ENCODE results near the gene DSEL.

DSEL gene

GRCh38 chr18:67508146-67508545 lies 8.4 kb downstream of the DSEL start:
- no peak overlapping the region for H3K4me3 ChIP-seq (ENCODE audit: low read depth, low read length)
- no peaks in the 10 kb centered on the region for H3K4me1 ChIP-seq
- no peak overlapping the region for H3K4me2 ChIP-seq (ENCODE audit: low read length)
- TF ChIP-seq, protein P1, sequence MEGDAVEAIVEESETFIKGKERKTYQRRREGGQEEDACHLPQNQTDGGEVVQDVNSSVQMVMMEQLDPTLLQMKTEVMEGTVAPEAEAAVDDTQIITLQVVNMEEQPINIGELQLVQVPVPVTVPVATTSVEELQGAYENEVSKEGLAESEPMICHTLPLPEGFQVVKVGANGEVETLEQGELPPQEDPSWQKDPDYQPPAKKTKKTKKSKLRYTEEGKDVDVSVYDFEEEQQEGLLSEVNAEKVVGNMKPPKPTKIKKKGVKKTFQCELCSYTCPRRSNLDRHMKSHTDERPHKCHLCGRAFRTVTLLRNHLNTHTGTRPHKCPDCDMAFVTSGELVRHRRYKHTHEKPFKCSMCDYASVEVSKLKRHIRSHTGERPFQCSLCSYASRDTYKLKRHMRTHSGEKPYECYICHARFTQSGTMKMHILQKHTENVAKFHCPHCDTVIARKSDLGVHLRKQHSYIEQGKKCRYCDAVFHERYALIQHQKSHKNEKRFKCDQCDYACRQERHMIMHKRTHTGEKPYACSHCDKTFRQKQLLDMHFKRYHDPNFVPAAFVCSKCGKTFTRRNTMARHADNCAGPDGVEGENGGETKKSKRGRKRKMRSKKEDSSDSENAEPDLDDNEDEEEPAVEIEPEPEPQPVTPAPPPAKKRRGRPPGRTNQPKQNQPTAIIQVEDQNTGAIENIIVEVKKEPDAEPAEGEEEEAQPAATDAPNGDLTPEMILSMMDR (IDR thresholded peaks at IDR 0.05), result no peak
- H3K9ac ChIP-seq, result no peak overlapping the region
- H3K27ac ChIP-seq, result no peak overlapping the region
- no peak overlapping the region for H2AFZ ChIP-seq
- no peaks in the 10 kb centered on the region for H3K79me2 ChIP-seq
- H3K36me3 ChIP-seq (ENCODE audit: control insufficient read depth, insufficient read depth, low read length), result no peaks in the 10 kb centered on the region
- no peaks in the 10 kb centered on the region for H3K27me3 ChIP-seq (ENCODE audit: control insufficient read depth, insufficient read depth, low read length)
- H3K9me3 ChIP-seq (ENCODE audit: control insufficient read depth, low read length), result no peaks in the 10 kb centered on the region

GRCh38 chr18:67504739-67505138 lies 11.8 kb downstream of the DSEL start:
- TF ChIP-seq, protein P1 (IDR thresholded peaks at IDR 0.05), result no peak
- no peaks in the 10 kb centered on the region for H3K36me3 ChIP-seq (ENCODE audit: control insufficient read depth, insufficient read depth, low read length)

GRCh38 chr18:67500522-67501205 lies 15.9 kb downstream of the DSEL start:
- Histone ChIP-seq H3K4me3 (ENCODE audit: low read depth, low read length) (no peak overlapping the region), H3K9me3 (ENCODE audit: control insufficient read depth, low read length) (no peaks in the 10 kb centered on the region), H3K36me3 (ENCODE audit: control insufficient read depth, insufficient read depth, low read length) (no peaks in the 10 kb centered on the region), H3K79me2 (no peaks in the 10 kb centered on the region), H3K4me1 (no peaks in the 10 kb centered on the region), H3K4me2 (ENCODE audit: low read length) (no peak overlapping the region), H2AFZ (no peak overlapping the region), H3K27ac (no peak overlapping the region), H3K27me3 (ENCODE audit: control insufficient read depth, insufficient read depth, low read length) (no peaks in the 10 kb centered on the region), H3K9ac (no peak overlapping the region)
- TF ChIP-seq, protein P1 (IDR thresholded peaks at IDR 0.05), result no peak

More at GRCh38 chr18:67504739-67505138, 11.8 kb downstream of the DSEL start:
- no peak overlapping the region for H3K4me2 ChIP-seq (ENCODE audit: low read length)
- H3K9ac ChIP-seq, result no peak overlapping the region
- no peak overlapping the region for H3K27ac ChIP-seq
- H3K79me2 ChIP-seq, result no peaks in the 10 kb centered on the region
- H3K4me1 ChIP-seq, result no peaks in the 10 kb centered on the region
- no peak overlapping the region for H2AFZ ChIP-seq
- H3K9me3 ChIP-seq (ENCODE audit: control insufficient read depth, low read length), result no peaks in the 10 kb centered on the region
- no peaks in the 10 kb centered on the region for H3K27me3 ChIP-seq (ENCODE audit: control insufficient read depth, insufficient read depth, low read length)
- H3K4me3 ChIP-seq (ENCODE audit: low read depth, low read length), result no peak overlapping the region

GRCh38 chr18:67496469-67496868 lies 20.1 kb downstream of the DSEL start:
- TF ChIP-seq, protein P1 (IDR thresholded peaks at IDR 0.05), result no peak
- Histone ChIP-seq H3K79me2 (no peaks in the 10 kb centered on the region), H3K9ac (no peak overlapping the region), H3K4me3 (ENCODE audit: low read depth, low read length) (no peak overlapping the region), H3K4me1 (no peaks in the 10 kb centered on the region), H3K27ac (no peak overlapping the region), H3K4me2 (ENCODE audit: low read length) (no peak overlapping the region), H3K9me3 (ENCODE audit: control insufficient read depth, low read length) (no peaks in the 10 kb centered on the region), H3K27me3 (ENCODE audit: control insufficient read depth, insufficient read depth, low read length) (no peaks in the 10 kb centered on the region), H3K36me3 (ENCODE audit: control insufficient read depth, insufficient read depth, low read length) (no peaks in the 10 kb centered on the region), H2AFZ (no peak overlapping the region)

GRCh38 chr18:67486534-67486933 lies 30.0 kb downstream of the DSEL start:
- Histone ChIP-seq H2AFZ (no peak overlapping the region), H3K4me1 (no peaks in the 10 kb centered on the region), H3K27me3 (ENCODE audit: control insufficient read depth, insufficient read depth, low read length) (no peaks in the 10 kb centered on the region), H3K9me3 (ENCODE audit: control insufficient read depth, low read length) (no peaks in the 10 kb centered on the region), H3K79me2 (no peaks in the 10 kb centered on the region), H3K9ac (no peak overlapping the region), H3K27ac (no peak overlapping the region), H3K36me3 (ENCODE audit: control insufficient read depth, insufficient read depth, low read length) (no peaks in the 10 kb centered on the region), H3K4me2 (ENCODE audit: low read length) (no peak overlapping the region), H3K4me3 (ENCODE audit: low read depth, low read length) (no peak overlapping the region)
- TF ChIP-seq, protein P1 (IDR thresholded peaks at IDR 0.05), result no peak

All from parathyroid adenoma (tissue), 2 donors.